ENCODE results near the gene DMXL2. TPM values are rescaled to one million over a fixed set of nuclear protein-coding genes. Genes with fewer than 3 reads are reported as not detected.
"Not testable (repeated sequence)": the region's sequence is repeated elsewhere in the genome, so short reads cannot be mapped to it uniquely, and the experiment has no call there.

The DMXL2 gene
- total and polyA plus RNA-seq, 5 donors = 9.1 to 17.1 (median 14.5) TPM

GRCh38 chr15:51649659-51650521 is 27.3 kb upstream of the DMXL2 start:
- Histone ChIP-seq H3K9me3 (ENCODE audit: control insufficient read depth, low read length) (no peaks in the 10 kb centered on the region), H3K4me1 (ENCODE audit: control insufficient read depth, insufficient read depth, low read length) (no peaks in the 10 kb centered on the region), H3K27ac (ENCODE audit: low read length) (no peak overlapping the region), H3K27me3 (ENCODE audit: control insufficient read depth, insufficient read depth) (no peaks in the 10 kb centered on the region), H3K4me3 (ENCODE audit: low read length) (no peak overlapping the region)
- no peak for DNase-seq
- intact Hi-C loops (cut with DNase I) = loop anchor here (1.0 to 5.0 kb wide), 3 partner anchors 126 to 127 kb away; no protein-coding TSS in a partner anchor
- ATAC-seq = peak; percentile 68 to 81
- 37% methylated on average over 4 of the region's 4 CpGs for WGBS

GRCh38 chr15:51648643-51649042 is 26.1 kb upstream of the DMXL2 start:
- 75% methylated on average over 4 of the region's 4 CpGs for WGBS
- not testable (repeated sequence) for H3K27me3 ChIP-seq (ENCODE audit: control insufficient read depth, insufficient read depth); H3K4me3 ChIP-seq (ENCODE audit: low read length); H3K4me1 ChIP-seq (ENCODE audit: control insufficient read depth, insufficient read depth, low read length); H3K9me3 ChIP-seq (ENCODE audit: control insufficient read depth, low read length); DNase-seq; H3K27ac ChIP-seq (ENCODE audit: low read length); ATAC-seq
- intact Hi-C loops (cut with DNase I) = loop anchor here in 1 of 4 donors (1.0 kb wide), 1 partner anchor 128 kb away; no protein-coding TSS in a partner anchor

- H3K27me3 ChIP-seq (ENCODE audit: control insufficient read depth, insufficient read depth); DNase-seq; H3K4me1 ChIP-seq (ENCODE audit: control insufficient read depth, insufficient read depth, low read length); H3K4me3 ChIP-seq (ENCODE audit: low read length); H3K27ac ChIP-seq (ENCODE audit: low read length); intact Hi-C loops (cut with DNase I); H3K9me3 ChIP-seq (ENCODE audit: control insufficient read depth, low read length); ATAC-seq: not testable (repeated sequence)
- WGBS = 40% methylated on average over 1 of the region's 1 CpG
These were observed 25.5 kb upstream of the DMXL2 start for GRCh38 chr15:51648101-51648500.

GRCh38 chr15:51647128-51647562 is 24.6 kb upstream of the DMXL2 start:
- Histone ChIP-seq H3K27ac (ENCODE audit: low read length) (no peak overlapping the region), H3K9me3 (ENCODE audit: control insufficient read depth, low read length) (no peaks in the 10 kb centered on the region), H3K4me3 (ENCODE audit: low read length) (no peak overlapping the region), H3K4me1 (ENCODE audit: control insufficient read depth, insufficient read depth, low read length) (no peaks in the 10 kb centered on the region), H3K27me3 (ENCODE audit: control insufficient read depth, insufficient read depth) (no peaks in the 10 kb centered on the region)
- ATAC-seq (peak; percentile 51 to 71), DNase-seq (peak; percentile 47 to 70 (median 68))
- intact Hi-C loops (cut with DNase I) = no loop called here
- WGBS = 42% methylated on average over 3 of the region's 3 CpGs

GRCh38 chr15:51642696-51643095 is 20.1 kb upstream of the DMXL2 start:
- no peaks in the 10 kb centered on the region for H3K27me3 ChIP-seq (ENCODE audit: control insufficient read depth, insufficient read depth)
- no peak overlapping the region for H3K4me3 ChIP-seq (ENCODE audit: low read length)
- 39% methylated on average over 1 of the region's 1 CpG for WGBS
- intact Hi-C loops (cut with DNase I) = no loop called here
- no peaks in the 10 kb centered on the region for H3K4me1 ChIP-seq (ENCODE audit: control insufficient read depth, insufficient read depth, low read length)
- no peaks in the 10 kb centered on the region for H3K9me3 ChIP-seq (ENCODE audit: control insufficient read depth, low read length)
- DNase-seq (no peak), ATAC-seq (no peak)
- no peak overlapping the region for H3K27ac ChIP-seq (ENCODE audit: low read length)

GRCh38 chr15:51641490-51642130 is 19.0 kb upstream of the DMXL2 start:
- WGBS = 64% methylated on average over 4 of the region's 4 CpGs
- DNase-seq (no peak), ATAC-seq (no peak)
- H3K9me3 ChIP-seq (ENCODE audit: control insufficient read depth, low read length) = no peaks in the 10 kb centered on the region
- no peak overlapping the region for H3K4me3 ChIP-seq (ENCODE audit: low read length)
- no peaks in the 10 kb centered on the region for H3K4me1 ChIP-seq (ENCODE audit: control insufficient read depth, insufficient read depth, low read length)
- H3K27ac ChIP-seq (ENCODE audit: low read length) = no peak overlapping the region
- no peaks in the 10 kb centered on the region for H3K27me3 ChIP-seq (ENCODE audit: control insufficient read depth, insufficient read depth)
- intact Hi-C loops (cut with DNase I) = no loop called here

GRCh38 chr15:51634591-51635198 is 12.1 kb upstream of the DMXL2 start:
- no peaks in the 10 kb centered on the region for H3K9me3 ChIP-seq (ENCODE audit: control insufficient read depth, low read length)
- no peaks in the 10 kb centered on the region for H3K4me1 ChIP-seq (ENCODE audit: control insufficient read depth, insufficient read depth, low read length)
- DNase-seq (no peak), ATAC-seq (no peak)
- H3K27ac ChIP-seq (ENCODE audit: low read length) = no peak overlapping the region
- intact Hi-C loops (cut with DNase I) = no loop called here
- no peaks in the 10 kb centered on the region for H3K27me3 ChIP-seq (ENCODE audit: control insufficient read depth, insufficient read depth)
- no peak overlapping the region for H3K4me3 ChIP-seq (ENCODE audit: low read length)
- WGBS = 51% methylated on average over 3 of the region's 3 CpGs

GRCh38 chr15:51629612-51630011 is 7.0 kb upstream of the DMXL2 start:
- H3K27me3 ChIP-seq (ENCODE audit: control insufficient read depth, insufficient read depth) = no peaks in the 10 kb centered on the region
- no peaks in the 10 kb centered on the region for H3K4me1 ChIP-seq (ENCODE audit: control insufficient read depth, insufficient read depth, low read length)
- intact Hi-C loops (cut with DNase I) = no loop called here
- WGBS = 58% methylated on average over 1 of the region's 1 CpG
- H3K9me3 ChIP-seq (ENCODE audit: control insufficient read depth, low read length) = no peaks in the 10 kb centered on the region
- H3K4me3 ChIP-seq (ENCODE audit: low read length) = no peak overlapping the region
- peak; percentile 41 to 69 for ATAC-seq
- H3K27ac ChIP-seq (ENCODE audit: low read length) = no peak overlapping the region
- DNase-seq = no peak

GRCh38 chr15:51625236-51625635 is 2.7 kb upstream of the DMXL2 start:
- H3K9me3 ChIP-seq (ENCODE audit: control insufficient read depth, low read length) = no peaks in the 10 kb centered on the region
- WGBS = 53% methylated on average over 1 of the region's 1 CpG
- ATAC-seq = no peak

GRCh38 chr15:51624022-51624421 is 1.5 kb upstream of the DMXL2 start:
- Histone ChIP-seq H3K9me3 (ENCODE audit: control insufficient read depth, low read length) (no peaks in the 10 kb centered on the region), H3K27me3 (ENCODE audit: control insufficient read depth, insufficient read depth) (no peaks in the 10 kb centered on the region), H3K4me1 (ENCODE audit: control insufficient read depth, insufficient read depth, low read length) (no peaks in the 10 kb centered on the region), H3K27ac (ENCODE audit: low read length) (no peak overlapping the region), H3K4me3 (ENCODE audit: low read length) (no peak overlapping the region)
- intact Hi-C loops (cut with DNase I) = no loop called here
- WGBS = 71% methylated on average over 4 of the region's 4 CpGs
- ATAC-seq = no peak
- DNase-seq = no peak

More at GRCh38 chr15:51625236-51625635, 2.7 kb upstream of the DMXL2 start:
- DNase-seq = no peak
- Histone ChIP-seq H3K27ac (ENCODE audit: low read length) (no peak overlapping the region), H3K27me3 (ENCODE audit: control insufficient read depth, insufficient read depth) (no peaks in the 10 kb centered on the region), H3K4me3 (ENCODE audit: low read length) (no peak overlapping the region), H3K4me1 (ENCODE audit: control insufficient read depth, insufficient read depth, low read length) (no peaks in the 10 kb centered on the region)
- intact Hi-C loops (cut with DNase I) = no loop called here

- intact Hi-C loops (cut with DNase I) = no loop called here
- no peaks in the 10 kb centered on the region for H3K9me3 ChIP-seq (ENCODE audit: control insufficient read depth, low read length)
- 13% methylated on average over 8 of the region's 8 CpGs for WGBS
These were observed 891 bp upstream of the DMXL2 start for GRCh38 chr15:51623386-51623938.

More at GRCh38 chr15:51623386-51623938, 891 bp upstream of the DMXL2 start:
- Histone ChIP-seq H3K4me3 (ENCODE audit: low read length) (peak overlapping the region; percentile 64), H3K27ac (ENCODE audit: low read length) (no peak overlapping the region), H3K4me1 (ENCODE audit: control insufficient read depth, insufficient read depth, low read length) (no peaks in the 10 kb centered on the region), H3K27me3 (ENCODE audit: control insufficient read depth, insufficient read depth) (no peaks in the 10 kb centered on the region)
- ATAC-seq (no peak), DNase-seq (no peak)
